Fibroblast of lung (primary cell): Measurements from ENCODE around the gene CD68. TPM values are rescaled to one million over a fixed set of nuclear protein-coding genes. Genes with fewer than 3 reads are reported as not detected.

Experiments
- DNase-seq, 2 donors: peaks; one replicate each; pipeline versions ENCODE4 v3.0.0 to v3.0.0-alpha.2; 2010; ENCODE audit warnings: low read depth in 2 of 2
- H2AFZ ChIP-seq: 2 replicates; pipeline ENCODE4 v1.5.1; 2012; ENCODE audit warnings: low read length, control low read depth, inconsistent platforms
- H3K27ac ChIP-seq: 2 replicates; pipeline ENCODE4 v1.5.1; 2011; ENCODE audit warnings: low read length, control low read depth; ENCODE audit not compliant: insufficient read depth
- H3K27me3 ChIP-seq: 2 replicates; pipeline ENCODE4 v1.5.1; 2011; ENCODE audit warnings: mild to moderate bottlenecking, low read length; ENCODE audit not compliant: control insufficient read depth, insufficient read depth
- H3K36me3 ChIP-seq: 2 replicates; pipeline ENCODE4 v1.5.1; 2011; ENCODE audit warnings: low read length; ENCODE audit not compliant: control insufficient read depth, insufficient read depth
- H3K4me1 ChIP-seq: 2 replicates; pipeline ENCODE4 v1.5.1; 2011; ENCODE audit warnings: low read length; ENCODE audit not compliant: control insufficient read depth, insufficient read depth; ENCODE audit errors: extremely low read depth
- H3K4me2 ChIP-seq: 2 replicates; pipeline ENCODE4 v1.5.1; 2011; ENCODE audit warnings: low read length, control low read depth; ENCODE audit not compliant: insufficient read depth; ENCODE audit errors: extremely low read depth
- H3K4me3 ChIP-seq, 4 experiments: fragments of 200-600 bp in 1 of 4; sonication (generic) in 1 of 4; replicated peaks in 1 of 4; 2 replicates each; pipeline ENCODE4 v1.5.1; 2011 to 2016; ENCODE audit warnings: low read length in 4 of 4, low read depth in 3 of 4, mild to moderate bottlenecking in 3 of 4, control low read depth in 2 of 4, inconsistent platforms in 1 of 4, mixed read lengths in 1 of 4; ENCODE audit not compliant: insufficient read depth in 1 of 4; ENCODE audit errors: control extremely low read depth in 1 of 4
- H3K79me2 ChIP-seq: 2 replicates; pipeline ENCODE4 v1.5.1; 2012; ENCODE audit warnings: mild to moderate bottlenecking, low read length, inconsistent platforms; ENCODE audit not compliant: control insufficient read depth, insufficient read depth
- H3K9ac ChIP-seq: 2 replicates; pipeline ENCODE4 v1.5.1; 2011; ENCODE audit warnings: mild to moderate bottlenecking, low read length, control low read depth; ENCODE audit not compliant: insufficient read depth
- H3K9me3 ChIP-seq: 2 replicates; pipeline ENCODE4 v1.5.1; 2012; ENCODE audit warnings: low read depth, low read length; ENCODE audit not compliant: control insufficient read depth, insufficient read depth
- H4K20me1 ChIP-seq: 2 replicates; pipeline ENCODE4 v1.5.1; 2011; ENCODE audit warnings: low read length; ENCODE audit not compliant: control insufficient read depth, insufficient read depth; ENCODE audit errors: extremely low read depth
- EZH2 ChIP-seq: IDR thresholded peaks from 2 replicates; pipeline ENCODE4 v1.5.1; 2012; ENCODE audit warnings: low read length, control low read depth, mild to moderate bottlenecking; ENCODE audit errors: missing control alignments
- polyA plus RNA-seq, 2 donors: library from polyadenylated mRNA; depleted of rRNA in 1 of 2; stranded (reverse) in 1 of 2; unstranded in 1 of 2; fragments of >200 nt; gene quantifications; 2 replicates each; pipeline ENCODE4 v1.2.1, GENCODE V29; 2011 to 2012; ENCODE audit warnings: missing spikeins in 1 of 2
- total RNA-seq: library from RNA; depleted of rRNA; stranded (reverse); fragments of >200 nt; gene quantifications from 2 replicates; pipeline ENCODE4 v1.2.1, GENCODE V29; 2014
- TF ChIP-seq, protein P1 (sequence below), 2 donors: IDR thresholded peaks in 1 of 2; conservative IDR thresholded peaks in 1 of 2; 1 replicate in 1 of 2; 2 replicates in 1 of 2; pipeline ENCODE4 v1.5.1; 2011 to 2012; ENCODE audit warnings: low read length in 2 of 2, control low read depth in 1 of 2, inconsistent platforms in 1 of 2, low read depth in 1 of 2, mild to moderate bottlenecking in 1 of 2

CD68 gene
- total and polyA plus RNA-seq, 2 donors (not counting 1 experiment from before 2014, with no cell fraction given), result 29.4 to 90.4 TPM

DNA sequence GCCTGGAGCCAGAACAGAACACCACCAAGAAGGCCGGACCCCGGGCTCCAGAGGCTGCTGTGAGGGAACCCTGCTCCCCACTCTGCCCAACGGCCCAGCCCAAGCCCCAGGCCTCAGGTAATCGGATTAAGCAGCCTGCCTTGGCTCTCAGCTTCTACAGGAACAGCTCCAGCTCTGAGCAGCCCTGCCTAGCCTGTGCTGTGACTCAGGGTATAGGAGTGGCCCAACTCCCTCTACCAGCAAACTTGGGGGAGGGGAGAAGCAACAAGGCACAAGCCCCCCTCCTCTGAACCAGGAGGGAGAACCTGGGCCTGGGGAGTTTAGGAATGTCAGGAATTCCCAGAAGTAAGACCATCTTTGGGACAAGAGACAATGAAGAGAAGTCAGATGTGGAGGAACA is 11.3 kb downstream of the CD68 start:
- H3K27ac ChIP-seq, result peak overlapping the region; percentile 56
- peaks cover 36% of the 10 kb centered on the region for H3K36me3 ChIP-seq
- no peak overlapping the region for H3K4me3 ChIP-seq
- peak overlapping the region; percentile 44 for H3K4me2 ChIP-seq
- H3K27me3 ChIP-seq, result no peaks in the 10 kb centered on the region
- H4K20me1 ChIP-seq, result no peaks in the 10 kb centered on the region
- peaks cover 46% of the 10 kb centered on the region for H3K4me1 ChIP-seq
- no peak overlapping the region for H3K9ac ChIP-seq
- H2AFZ ChIP-seq, result no peak overlapping the region
- H3K79me2 ChIP-seq, result peaks cover 14% of the 10 kb centered on the region
- H3K9me3 ChIP-seq, result no peaks in the 10 kb centered on the region
- DNase-seq, result peak; percentile 51 to 76
- no peak for TF ChIP-seq EZH2
- TF ChIP-seq, protein P1, sequence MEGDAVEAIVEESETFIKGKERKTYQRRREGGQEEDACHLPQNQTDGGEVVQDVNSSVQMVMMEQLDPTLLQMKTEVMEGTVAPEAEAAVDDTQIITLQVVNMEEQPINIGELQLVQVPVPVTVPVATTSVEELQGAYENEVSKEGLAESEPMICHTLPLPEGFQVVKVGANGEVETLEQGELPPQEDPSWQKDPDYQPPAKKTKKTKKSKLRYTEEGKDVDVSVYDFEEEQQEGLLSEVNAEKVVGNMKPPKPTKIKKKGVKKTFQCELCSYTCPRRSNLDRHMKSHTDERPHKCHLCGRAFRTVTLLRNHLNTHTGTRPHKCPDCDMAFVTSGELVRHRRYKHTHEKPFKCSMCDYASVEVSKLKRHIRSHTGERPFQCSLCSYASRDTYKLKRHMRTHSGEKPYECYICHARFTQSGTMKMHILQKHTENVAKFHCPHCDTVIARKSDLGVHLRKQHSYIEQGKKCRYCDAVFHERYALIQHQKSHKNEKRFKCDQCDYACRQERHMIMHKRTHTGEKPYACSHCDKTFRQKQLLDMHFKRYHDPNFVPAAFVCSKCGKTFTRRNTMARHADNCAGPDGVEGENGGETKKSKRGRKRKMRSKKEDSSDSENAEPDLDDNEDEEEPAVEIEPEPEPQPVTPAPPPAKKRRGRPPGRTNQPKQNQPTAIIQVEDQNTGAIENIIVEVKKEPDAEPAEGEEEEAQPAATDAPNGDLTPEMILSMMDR (conservative IDR thresholded peaks at IDR 0.05 in 1 of 2, IDR thresholded peaks at IDR 0.05 in 1 of 2; ENCODE audit: low read depth in 1 of 2, low read length in 2 of 2), result no peak

DNA sequence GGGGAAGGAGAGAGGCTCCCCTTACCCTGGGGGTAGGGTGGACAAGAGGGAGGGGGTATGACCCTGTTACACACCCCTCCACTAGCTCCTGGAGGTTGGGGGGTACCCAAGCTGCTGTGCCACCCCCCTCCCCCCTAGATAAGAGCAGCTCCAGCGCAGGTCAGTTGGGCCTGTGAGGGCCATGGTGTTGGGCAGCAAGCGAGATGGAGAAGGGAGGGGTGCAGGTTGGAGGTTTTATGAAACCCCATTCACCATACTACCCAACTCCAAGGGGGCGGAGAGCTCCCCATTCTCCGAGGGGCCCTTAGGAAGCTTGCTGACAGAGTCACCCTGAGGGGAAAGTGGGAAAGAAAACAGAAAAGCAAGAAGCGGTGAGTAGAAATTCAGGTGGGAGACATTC is 12.2 kb downstream of the CD68 start:
- no peak for DNase-seq
- H3K9me3 ChIP-seq, result no peaks in the 10 kb centered on the region
- no peak overlapping the region for H3K9ac ChIP-seq
- H3K79me2 ChIP-seq, result peaks cover 8% of the 10 kb centered on the region
- H3K4me3 ChIP-seq, result no peak overlapping the region
- no peak overlapping the region for H3K27ac ChIP-seq
- TF ChIP-seq EZH2, result no peak
- TF ChIP-seq, protein P1 (conservative IDR thresholded peaks at IDR 0.05 in 1 of 2, IDR thresholded peaks at IDR 0.05 in 1 of 2; ENCODE audit: low read depth in 1 of 2, low read length in 2 of 2), result no peak
- no peaks in the 10 kb centered on the region for H4K20me1 ChIP-seq
- no peak overlapping the region for H2AFZ ChIP-seq
- H3K4me1 ChIP-seq, result peaks cover 42% of the 10 kb centered on the region
- peaks cover 35% of the 10 kb centered on the region for H3K36me3 ChIP-seq
- H3K4me2 ChIP-seq, result no peak overlapping the region
- H3K27me3 ChIP-seq, result no peaks in the 10 kb centered on the region

DNA sequence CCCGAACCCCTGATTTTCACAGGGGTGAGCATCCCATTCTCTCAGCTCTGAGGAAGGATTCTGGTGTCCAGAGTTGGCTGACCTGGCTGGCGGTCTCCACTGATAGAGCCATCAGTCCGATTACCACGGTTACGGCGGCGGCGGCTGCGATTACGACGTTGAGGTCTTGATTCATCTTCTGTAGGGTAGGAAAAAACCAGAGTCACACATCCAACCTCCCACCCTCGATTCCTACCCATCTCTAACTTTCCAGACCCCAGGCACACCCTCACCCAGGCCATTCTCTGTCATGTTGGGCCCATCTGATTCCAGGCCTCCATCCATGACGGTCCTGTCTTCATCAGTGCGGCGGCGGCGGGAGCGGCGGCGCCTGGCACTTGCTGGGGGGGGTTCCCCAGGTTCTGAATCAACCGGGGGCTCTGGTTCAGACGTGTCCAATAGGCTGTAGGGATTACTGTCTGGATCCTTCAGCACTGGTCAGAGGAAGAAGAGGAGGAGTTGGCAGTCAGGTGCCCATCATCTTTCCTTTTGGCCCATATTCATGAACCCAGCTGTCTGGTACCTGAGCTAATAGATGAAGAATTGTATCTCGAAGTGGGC is 13.1 kb downstream of the CD68 start:
- Histone ChIP-seq H3K4me3 (no peak overlapping the region), H4K20me1 (no peaks in the 10 kb centered on the region), H3K9me3 (no peaks in the 10 kb centered on the region), H3K27ac (no peak overlapping the region), H3K36me3 (peaks cover 36% of the 10 kb centered on the region), H3K4me1 (peaks cover 36% of the 10 kb centered on the region), H3K9ac (no peak overlapping the region), H3K4me2 (no peak overlapping the region), H3K27me3 (no peaks in the 10 kb centered on the region), H2AFZ (no peak overlapping the region), H3K79me2 (peaks cover 7% of the 10 kb centered on the region)
- TF ChIP-seq, protein P1 (conservative IDR thresholded peaks at IDR 0.05 in 1 of 2, IDR thresholded peaks at IDR 0.05 in 1 of 2; ENCODE audit: low read depth in 1 of 2, low read length in 2 of 2), result no peak
- no peak for TF ChIP-seq EZH2
- no peak for DNase-seq
